Measurements from ENCODE around the gene GP2.

The GP2 gene

DNA sequence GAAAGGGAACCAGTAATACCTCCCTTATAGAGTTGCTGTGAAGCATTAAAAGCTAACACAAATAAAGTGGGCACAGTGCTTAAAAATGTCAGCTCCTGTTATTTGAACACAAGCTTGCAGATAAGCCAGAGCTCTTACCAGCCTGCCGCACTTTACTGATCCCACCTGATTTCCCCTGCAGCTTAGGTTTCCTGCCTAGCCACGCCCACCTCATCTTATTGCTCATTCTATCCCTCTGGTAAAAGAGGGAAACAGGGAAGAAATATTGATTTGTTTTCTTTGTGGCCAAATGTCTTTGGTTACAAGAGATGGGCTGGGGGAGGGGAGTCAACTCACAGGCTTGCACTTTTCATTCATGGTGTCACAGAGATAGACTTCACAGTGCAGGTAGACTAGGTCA lies 9.6 kb upstream of the GP2 start:
- no peaks in the 10 kb centered on the region for H3K27me3 ChIP-seq (ENCODE audit: control insufficient read depth, insufficient read depth, low read length)
- H3K9ac ChIP-seq, result no peak overlapping the region
- no peak for TF ChIP-seq CTCF (IDR thresholded peaks at IDR 0.05)

GRCh38 chr16:20334396-20334795 lies 7.1 kb upstream of the GP2 start:
- Histone ChIP-seq H3K27me3 (ENCODE audit: control insufficient read depth, insufficient read depth, low read length) (no peaks in the 10 kb centered on the region), H3K79me2 (no peaks in the 10 kb centered on the region), H3K36me3 (ENCODE audit: control insufficient read depth, insufficient read depth, low read length) (no peaks in the 10 kb centered on the region), H3K4me2 (ENCODE audit: low read length) (no peak overlapping the region), H3K9ac (no peak overlapping the region), H3K9me3 (ENCODE audit: control insufficient read depth, low read length) (no peaks in the 10 kb centered on the region), H3K4me3 (ENCODE audit: low read depth, low read length) (no peak overlapping the region), H3K27ac (no peak overlapping the region), H3K4me1 (no peaks in the 10 kb centered on the region), H2AFZ (no peak overlapping the region)
- TF ChIP-seq CTCF (IDR thresholded peaks at IDR 0.05), result no peak

More for the DNA sequence above, 9.6 kb upstream of the GP2 start:
- Histone ChIP-seq H3K4me1 (no peaks in the 10 kb centered on the region), H2AFZ (no peak overlapping the region), H3K79me2 (no peaks in the 10 kb centered on the region), H3K4me2 (ENCODE audit: low read length) (no peak overlapping the region), H3K4me3 (ENCODE audit: low read depth, low read length) (no peak overlapping the region), H3K9me3 (ENCODE audit: control insufficient read depth, low read length) (no peaks in the 10 kb centered on the region), H3K36me3 (ENCODE audit: control insufficient read depth, insufficient read depth, low read length) (no peaks in the 10 kb centered on the region), H3K27ac (no peak overlapping the region)

GRCh38 chr16:20333120-20333519 lies 5.8 kb upstream of the GP2 start:
- H3K4me2 ChIP-seq (ENCODE audit: low read length), result no peak overlapping the region
- H3K9ac ChIP-seq, result no peak overlapping the region
- H3K27me3 ChIP-seq (ENCODE audit: control insufficient read depth, insufficient read depth, low read length), result no peaks in the 10 kb centered on the region
- H3K9me3 ChIP-seq (ENCODE audit: control insufficient read depth, low read length), result no peaks in the 10 kb centered on the region
- H3K79me2 ChIP-seq, result no peaks in the 10 kb centered on the region
- H2AFZ ChIP-seq, result no peak overlapping the region
- H3K36me3 ChIP-seq (ENCODE audit: control insufficient read depth, insufficient read depth, low read length), result no peaks in the 10 kb centered on the region
- H3K27ac ChIP-seq, result no peak overlapping the region
- TF ChIP-seq CTCF (IDR thresholded peaks at IDR 0.05), result no peak
- H3K4me3 ChIP-seq (ENCODE audit: low read depth, low read length), result no peak overlapping the region
- no peaks in the 10 kb centered on the region for H3K4me1 ChIP-seq

- no peaks in the 10 kb centered on the region for H3K9me3 ChIP-seq (ENCODE audit: control insufficient read depth, low read length)
- no peaks in the 10 kb centered on the region for H3K36me3 ChIP-seq (ENCODE audit: control insufficient read depth, insufficient read depth, low read length)
- TF ChIP-seq CTCF (IDR thresholded peaks at IDR 0.05), result no peak
- H3K27me3 ChIP-seq (ENCODE audit: control insufficient read depth, insufficient read depth, low read length), result no peaks in the 10 kb centered on the region
- no peak overlapping the region for H3K27ac ChIP-seq
- no peak overlapping the region for H3K9ac ChIP-seq
- H3K79me2 ChIP-seq, result no peaks in the 10 kb centered on the region
- no peak overlapping the region for H3K4me2 ChIP-seq (ENCODE audit: low read length)
- no peak overlapping the region for H3K4me3 ChIP-seq (ENCODE audit: low read depth, low read length)
- no peak overlapping the region for H2AFZ ChIP-seq
- H3K4me1 ChIP-seq, result no peaks in the 10 kb centered on the region
Observed at GRCh38 chr16:20332411-20332810, 5.1 kb upstream of the GP2 start.

- Histone ChIP-seq H3K79me2 (no peaks in the 10 kb centered on the region), H3K27ac (no peak overlapping the region), H3K9ac (no peak overlapping the region), H2AFZ (no peak overlapping the region), H3K36me3 (ENCODE audit: control insufficient read depth, insufficient read depth, low read length) (no peaks in the 10 kb centered on the region), H3K4me2 (ENCODE audit: low read length) (no peak overlapping the region), H3K4me1 (no peaks in the 10 kb centered on the region), H3K27me3 (ENCODE audit: control insufficient read depth, insufficient read depth, low read length) (no peaks in the 10 kb centered on the region), H3K4me3 (ENCODE audit: low read depth, low read length) (no peak overlapping the region), H3K9me3 (ENCODE audit: control insufficient read depth, low read length) (no peaks in the 10 kb centered on the region)
- no peak for TF ChIP-seq CTCF (IDR thresholded peaks at IDR 0.05)
Observed at GRCh38 chr16:20331635-20332034, 4.3 kb upstream of the GP2 start.
